ENCODE measurements around the gene CIART.
"Not testable (repeated sequence)": the region's sequence is repeated elsewhere in the genome, so short reads cannot be mapped to it uniquely, and the experiment has no call there.

- TF ChIP-seq GLIS3 (CRISPR knock-in tag; IDR thresholded peaks at IDR 0.05); OSR1 (CRISPR knock-in tag; IDR thresholded peaks at IDR 0.05); CREB5 (CRISPR knock-in tag; IDR thresholded peaks at IDR 0.05; ENCODE audit: low read depth); ZNF565 (CRISPR knock-in tag; conservative IDR thresholded peaks at IDR 0.05; ENCODE audit: low read depth); POU6F1 (CRISPR knock-in tag; IDR thresholded peaks at IDR 0.05; ENCODE audit: borderline replicate concordance, low read depth): not testable (repeated sequence)
- TF ChIP-seq, protein P1, sequence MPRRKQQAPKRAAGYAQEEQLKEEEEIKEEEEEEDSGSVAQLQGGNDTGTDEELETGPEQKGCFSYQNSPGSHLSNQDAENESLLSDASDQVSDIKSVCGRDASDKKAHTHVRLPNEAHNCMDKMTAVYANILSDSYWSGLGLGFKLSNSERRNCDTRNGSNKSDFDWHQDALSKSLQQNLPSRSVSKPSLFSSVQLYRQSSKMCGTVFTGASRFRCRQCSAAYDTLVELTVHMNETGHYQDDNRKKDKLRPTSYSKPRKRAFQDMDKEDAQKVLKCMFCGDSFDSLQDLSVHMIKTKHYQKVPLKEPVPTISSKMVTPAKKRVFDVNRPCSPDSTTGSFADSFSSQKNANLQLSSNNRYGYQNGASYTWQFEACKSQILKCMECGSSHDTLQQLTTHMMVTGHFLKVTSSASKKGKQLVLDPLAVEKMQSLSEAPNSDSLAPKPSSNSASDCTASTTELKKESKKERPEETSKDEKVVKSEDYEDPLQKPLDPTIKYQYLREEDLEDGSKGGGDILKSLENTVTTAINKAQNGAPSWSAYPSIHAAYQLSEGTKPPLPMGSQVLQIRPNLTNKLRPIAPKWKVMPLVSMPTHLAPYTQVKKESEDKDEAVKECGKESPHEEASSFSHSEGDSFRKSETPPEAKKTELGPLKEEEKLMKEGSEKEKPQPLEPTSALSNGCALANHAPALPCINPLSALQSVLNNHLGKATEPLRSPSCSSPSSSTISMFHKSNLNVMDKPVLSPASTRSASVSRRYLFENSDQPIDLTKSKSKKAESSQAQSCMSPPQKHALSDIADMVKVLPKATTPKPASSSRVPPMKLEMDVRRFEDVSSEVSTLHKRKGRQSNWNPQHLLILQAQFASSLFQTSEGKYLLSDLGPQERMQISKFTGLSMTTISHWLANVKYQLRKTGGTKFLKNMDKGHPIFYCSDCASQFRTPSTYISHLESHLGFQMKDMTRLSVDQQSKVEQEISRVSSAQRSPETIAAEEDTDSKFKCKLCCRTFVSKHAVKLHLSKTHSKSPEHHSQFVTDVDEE (CRISPR knock-in tag; IDR thresholded peaks at IDR 0.05), result not testable (repeated sequence)
Observed at GRCh38 chr1:150232921-150233320, 49.4 kb upstream of the CIART start.
